Stimulated activated CD8-positive, alpha-beta memory T cell treated with anti-CD3 and anti-CD28 coated beads, Interleukin-4, amount 100 ng/mL, for 48 hours (primary cell): ENCODE data around the gene CEP135.
"Not testable (repeated sequence)": the region's sequence is repeated elsewhere in the genome, so short reads cannot be mapped to it uniquely, and the experiment has no call there.

Experiments
- DNase-seq: peaks from one replicate; pipeline ENCODE4 v3.0.0-alpha.2; 2020

Gene CEP135

GRCh38 chr4:55941881-55942396, 6.8 kb upstream of the CEP135 start:
- DNase-seq = no peak

- no peak for DNase-seq
Observed at GRCh38 chr4:55947254-55947882, 1.4 kb upstream of the CEP135 start.

- DNase-seq = peak; percentile 39
Observed at GRCh38 chr4:55947912-55948725, 626 bp upstream of the CEP135 start.

GRCh38 chr4:55949482-55949802, 697 bp downstream of the CEP135 start:
- no peak for DNase-seq

GRCh38 chr4:55951191-55951922, 2.6 kb downstream of the CEP135 start:
- DNase-seq = no peak

- no peak for DNase-seq
Observed at GRCh38 chr4:55955710-55956109, 7.0 kb downstream of the CEP135 start.

GRCh38 chr4:55959655-55960054, 10.9 kb downstream of the CEP135 start:
- DNase-seq = no peak

GRCh38 chr4:55964046-55964445, 15.3 kb downstream of the CEP135 start:
- no peak for DNase-seq

GRCh38 chr4:55965585-55965984, 16.8 kb downstream of the CEP135 start:
- DNase-seq = no peak

- DNase-seq = not testable (repeated sequence)
Observed at GRCh38 chr4:55966324-55966723, 17.6 kb downstream of the CEP135 start.

- no peak for DNase-seq
Observed at GRCh38 chr4:55967376-55967775, 18.6 kb downstream of the CEP135 start.

- no peak for DNase-seq
Observed at GRCh38 chr4:55973650-55974049, 24.9 kb downstream of the CEP135 start.

- no peak for DNase-seq
Observed at GRCh38 chr4:55977811-55978210, 29.1 kb downstream of the CEP135 start.

- DNase-seq = no peak
Observed at GRCh38 chr4:55979562-55979961, 30.8 kb downstream of the CEP135 start.

GRCh38 chr4:55980725-55981124, 32.0 kb downstream of the CEP135 start:
- no peak for DNase-seq

- DNase-seq = no peak
Observed at GRCh38 chr4:55982976-55983375, 34.2 kb downstream of the CEP135 start.

GRCh38 chr4:55989766-55990165, 41.0 kb downstream of the CEP135 start:
- DNase-seq = no peak

GRCh38 chr4:55993994-55994663, 45.4 kb downstream of the CEP135 start:
- no peak for DNase-seq

GRCh38 chr4:55996646-55997045, 47.9 kb downstream of the CEP135 start:
- DNase-seq = no peak

- DNase-seq = no peak
Observed at GRCh38 chr4:56003606-56004005, 54.9 kb downstream of the CEP135 start.

- no peak for DNase-seq
Observed at GRCh38 chr4:56004235-56004634, 55.5 kb downstream of the CEP135 start.

- DNase-seq = no peak
Observed at GRCh38 chr4:56007154-56007553, 58.4 kb downstream of the CEP135 start.

GRCh38 chr4:56008206-56008605, 59.5 kb downstream of the CEP135 start:
- no peak for DNase-seq
